ENCODE results near the gene VPS13D.
"Not testable (repeated sequence)": the region's sequence is repeated elsewhere in the genome, so short reads cannot be mapped to it uniquely, and the experiment has no call there.

Gene VPS13D

GRCh38 chr1:12380326-12381249, 150.8 kb downstream of the VPS13D start:
- DNase-seq, result no peak

- DNase-seq, result no peak
These were observed 153.2 kb downstream of the VPS13D start for GRCh38 chr1:12383001-12383400.

DNA sequence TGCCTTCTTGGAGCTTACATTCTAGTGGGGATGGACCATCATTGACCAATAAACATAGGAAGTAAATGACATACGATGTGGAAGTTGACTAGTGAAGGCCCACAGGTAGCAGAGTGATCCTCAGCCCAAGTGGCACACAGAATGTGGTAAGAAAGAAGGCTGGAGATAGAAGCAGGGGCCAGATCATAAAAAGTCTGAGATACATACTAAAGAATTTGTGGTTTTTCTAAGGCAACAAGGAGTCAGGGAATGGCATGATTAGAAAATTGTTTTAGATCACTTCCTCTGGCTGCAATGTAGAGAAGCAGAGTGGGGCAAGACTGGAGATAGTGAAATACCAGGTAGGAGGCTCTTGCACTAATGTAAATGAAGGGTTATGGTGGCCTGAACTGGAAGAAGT, 154.0 kb downstream of the VPS13D start:
- no peak for DNase-seq

- no peak for DNase-seq
These were observed 155.1 kb downstream of the VPS13D start for GRCh38 chr1:12384836-12385456.

DNA sequence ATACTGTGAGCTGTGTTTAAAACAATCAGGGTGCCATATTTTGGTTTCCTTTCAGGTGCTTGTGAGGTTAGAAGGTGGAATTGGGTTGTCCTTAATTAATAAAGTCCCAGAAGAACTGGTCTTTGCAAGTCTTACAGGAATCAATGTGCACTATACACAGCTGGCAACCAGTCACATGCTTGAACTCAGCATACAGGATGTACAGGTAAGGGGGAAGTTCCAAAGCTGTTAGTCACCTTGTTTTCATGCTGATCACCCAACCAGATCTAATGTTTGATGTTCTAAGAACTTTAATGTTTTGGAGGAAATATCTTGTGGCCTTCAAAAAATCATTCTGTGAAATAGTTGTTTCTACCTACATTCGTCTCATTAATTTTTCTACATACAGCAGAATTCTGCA, 156.3 kb downstream of the VPS13D start:
- DNase-seq, result no peak

DNA sequence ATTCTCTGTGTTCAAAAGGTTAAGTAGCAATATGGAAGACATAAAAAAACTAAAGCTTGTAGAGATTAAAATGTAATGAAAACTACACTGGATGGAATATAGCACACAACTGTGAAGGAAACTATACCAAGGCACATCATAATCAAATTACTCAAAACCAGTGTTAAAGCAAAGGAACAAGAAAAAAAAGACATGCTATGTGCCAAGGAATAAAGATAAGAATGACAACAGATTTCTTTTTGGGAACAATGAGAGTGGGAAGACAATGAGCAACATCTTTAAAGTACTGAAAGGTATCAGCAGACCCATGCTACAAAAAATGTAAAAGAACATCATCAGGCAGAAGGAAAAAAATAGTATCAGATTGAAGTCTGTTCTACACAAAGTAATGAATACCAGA, 157.8 kb downstream of the VPS13D start:
- DNase-seq, result no peak

GRCh38 chr1:12390296-12390695, 160.5 kb downstream of the VPS13D start:
- DNase-seq, result not testable (repeated sequence)

DNA sequence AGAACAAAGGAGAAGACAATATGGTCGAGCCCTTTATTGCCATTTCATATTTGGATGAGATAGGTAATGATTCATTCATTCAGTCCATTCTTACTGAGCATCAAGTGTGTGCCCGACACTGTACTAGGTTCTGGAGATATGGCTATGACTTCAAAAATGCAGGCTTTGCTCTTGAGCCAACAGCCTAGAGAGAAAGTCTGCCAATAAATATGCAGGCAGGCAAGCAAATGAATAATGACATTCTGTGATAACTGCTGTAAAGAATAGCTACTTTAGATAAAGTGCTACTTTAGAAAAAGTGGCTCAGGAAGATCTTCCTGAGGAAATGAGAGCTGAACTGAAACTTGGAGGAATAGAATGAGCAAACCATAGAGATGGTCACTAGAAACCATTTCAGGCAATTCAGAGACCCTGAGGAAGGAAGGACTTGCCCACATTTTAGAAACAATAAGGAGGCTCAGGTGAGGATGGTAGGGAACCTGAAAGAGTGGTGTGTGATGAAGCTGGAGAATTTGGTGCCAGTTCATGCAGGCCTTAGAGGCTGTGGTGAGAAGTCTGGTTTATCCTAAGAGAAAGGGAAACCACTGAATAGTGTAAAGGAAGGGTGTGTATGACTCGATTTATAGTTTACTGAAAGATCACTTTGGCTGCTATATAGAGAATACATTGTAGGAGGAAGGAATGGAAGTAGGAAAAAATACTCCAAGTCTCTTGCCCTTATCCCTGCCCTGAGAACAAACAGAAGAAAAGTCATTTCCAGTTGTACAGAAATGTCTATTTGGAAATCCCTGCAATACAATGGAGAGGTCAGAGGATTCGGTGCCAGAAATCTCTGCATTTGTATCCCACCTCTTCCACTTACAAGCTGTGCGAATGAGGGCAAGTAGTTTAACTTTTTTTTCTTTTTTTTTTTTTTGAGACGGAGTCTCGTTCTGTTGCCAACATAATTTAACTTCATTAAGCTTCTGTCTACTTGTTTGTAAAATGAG, 167.9 kb downstream of the VPS13D start:
- DNase-seq, result no peak

- no peak for DNase-seq
These were observed 168.6 kb downstream of the VPS13D start for GRCh38 chr1:12398479-12398878.

DNA sequence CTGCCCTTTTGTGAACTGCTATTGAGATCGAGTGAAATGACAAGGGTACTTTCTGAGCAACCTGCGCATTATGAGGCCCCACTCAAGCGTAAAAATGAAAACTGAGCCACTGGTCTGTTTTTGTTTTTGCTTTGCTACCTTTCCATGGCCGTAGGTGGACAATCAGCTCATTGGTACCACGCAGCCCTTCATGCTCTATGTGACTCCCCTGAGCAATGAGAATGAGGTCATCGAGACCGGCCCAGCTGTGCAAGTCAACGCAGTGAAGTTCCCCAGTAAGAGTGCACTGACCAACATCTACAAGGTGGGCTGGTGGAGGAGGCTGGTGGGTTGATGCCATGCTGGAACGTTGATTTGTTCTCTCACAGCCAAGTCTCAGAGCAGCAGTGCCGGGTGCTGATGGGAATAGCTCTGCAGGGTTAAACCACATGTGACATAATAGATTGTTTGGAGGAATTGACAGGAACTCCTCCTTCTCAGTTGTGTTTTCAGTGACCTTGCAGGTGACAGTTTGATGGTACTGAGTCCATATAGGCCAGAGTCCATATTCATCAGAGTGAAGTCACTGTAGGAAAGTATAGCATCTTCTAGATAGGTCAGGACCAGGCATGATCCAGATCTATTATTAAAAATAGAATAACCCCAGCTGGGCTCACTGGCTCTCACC, 170.3 kb downstream of the VPS13D start:
- DNase-seq, result no peak

GRCh38 chr1:12402159-12402673, 172.4 kb downstream of the VPS13D start:
- no peak for DNase-seq

GRCh38 chr1:12402842-12403241, 173.0 kb downstream of the VPS13D start:
- DNase-seq, result no peak

GRCh38 chr1:12404918-12405317, 175.1 kb downstream of the VPS13D start:
- DNase-seq, result no peak

DNA sequence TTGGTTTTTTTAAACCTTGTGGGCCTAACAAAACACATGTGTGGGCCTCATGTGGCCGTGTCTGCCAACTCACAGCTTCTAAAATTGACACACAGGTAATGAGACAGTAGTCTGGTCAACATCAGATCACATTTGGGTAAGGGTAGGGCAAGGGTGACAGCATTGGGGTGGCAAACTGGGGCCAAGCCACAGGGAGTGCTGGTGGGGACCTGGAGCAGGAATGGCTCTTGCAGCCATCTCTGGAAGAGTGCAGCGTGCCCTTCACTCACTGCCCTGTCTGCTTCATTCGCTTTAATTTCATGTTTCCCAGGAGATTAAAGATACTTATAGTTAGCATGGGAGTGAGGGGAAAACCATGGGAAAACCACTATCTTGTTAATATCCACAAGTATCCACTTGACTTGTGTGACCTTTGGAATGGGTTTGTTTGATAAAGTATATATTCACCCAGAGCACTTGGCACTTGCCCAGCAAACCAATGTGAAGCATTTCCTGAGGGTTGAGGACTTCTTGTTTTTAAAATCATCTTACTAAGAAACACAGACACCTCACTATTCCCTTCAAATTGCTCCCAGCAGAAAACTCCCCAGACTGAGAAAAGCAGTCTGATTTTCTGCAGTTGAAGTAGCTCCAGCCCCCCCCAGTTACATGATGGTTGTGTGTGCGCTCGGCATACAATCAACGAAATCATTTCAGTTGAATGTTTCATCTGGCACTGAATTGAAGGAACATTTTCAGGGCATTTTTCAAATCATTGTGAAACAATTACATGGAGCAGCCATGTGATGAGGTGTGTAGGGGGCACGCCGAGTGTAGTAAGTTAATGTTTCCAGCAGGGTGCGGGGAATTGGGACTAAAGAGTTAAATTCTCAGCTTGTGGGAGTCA, 175.7 kb downstream of the VPS13D start:
- no peak for DNase-seq

DNA sequence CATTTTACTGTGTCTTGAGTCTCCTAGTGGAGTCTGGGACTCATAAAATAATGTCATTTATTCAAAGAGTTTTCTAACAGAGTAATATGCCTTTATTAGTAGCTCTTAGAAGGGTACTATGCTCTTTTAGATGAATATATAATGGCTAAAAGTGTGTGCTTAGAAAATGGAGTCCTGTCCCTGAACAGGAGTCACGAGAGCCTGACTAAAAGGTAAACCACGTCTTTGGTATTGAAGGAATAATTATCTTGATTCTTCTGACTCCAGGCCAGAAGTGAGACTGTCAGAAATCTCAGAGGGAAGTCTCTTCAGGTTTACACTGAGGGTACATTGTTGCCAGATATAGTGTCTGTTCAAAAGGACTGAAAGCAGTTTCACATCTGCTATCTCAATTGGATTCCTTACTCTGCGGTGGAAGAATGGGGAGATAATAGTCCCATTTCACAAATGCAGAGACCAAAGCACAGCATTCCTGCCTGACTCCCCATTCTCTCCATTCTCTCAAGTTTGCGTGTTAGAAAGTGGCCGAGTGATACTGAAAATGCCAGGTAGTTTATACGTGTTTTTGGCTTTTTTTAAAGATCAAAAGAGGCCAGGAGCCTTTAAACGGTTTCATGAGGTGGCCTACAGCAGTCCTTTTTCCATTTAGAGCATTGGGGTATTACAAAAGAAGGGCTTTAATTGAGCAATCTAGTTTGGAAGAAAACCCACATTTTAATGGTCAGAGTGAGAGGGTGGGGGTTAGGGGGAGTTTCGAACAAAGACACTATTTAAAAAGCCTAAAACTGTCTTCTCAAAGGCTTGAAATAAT, 176.6 kb downstream of the VPS13D start:
- DNase-seq, result no peak

- no peak for DNase-seq
These were observed 177.5 kb downstream of the VPS13D start for GRCh38 chr1:12407050-12407961.

DNA sequence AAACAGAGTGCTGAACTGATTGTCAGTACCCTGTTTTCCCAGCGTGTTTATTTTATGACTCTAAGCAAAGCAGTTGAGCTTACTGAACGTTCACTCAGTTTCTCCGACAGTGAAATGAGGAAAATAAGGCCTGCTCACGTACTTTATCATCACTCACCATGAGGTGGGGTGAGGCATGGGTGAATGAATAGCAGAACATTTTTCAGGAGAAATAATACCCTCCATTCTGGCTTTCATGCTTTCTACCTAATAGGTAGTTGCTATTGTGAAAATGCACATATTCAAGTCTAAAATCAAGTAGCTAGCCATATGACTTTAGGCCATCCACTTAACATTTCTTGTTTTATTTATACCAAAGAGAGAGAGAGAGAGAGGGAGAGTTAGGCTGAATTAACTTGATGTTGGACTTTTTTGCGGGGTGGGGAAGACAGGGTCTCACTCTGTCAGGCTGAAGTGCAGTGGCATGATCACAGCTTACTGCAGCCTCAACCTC, 178.2 kb downstream of the VPS13D start:
- no peak for DNase-seq

DNA sequence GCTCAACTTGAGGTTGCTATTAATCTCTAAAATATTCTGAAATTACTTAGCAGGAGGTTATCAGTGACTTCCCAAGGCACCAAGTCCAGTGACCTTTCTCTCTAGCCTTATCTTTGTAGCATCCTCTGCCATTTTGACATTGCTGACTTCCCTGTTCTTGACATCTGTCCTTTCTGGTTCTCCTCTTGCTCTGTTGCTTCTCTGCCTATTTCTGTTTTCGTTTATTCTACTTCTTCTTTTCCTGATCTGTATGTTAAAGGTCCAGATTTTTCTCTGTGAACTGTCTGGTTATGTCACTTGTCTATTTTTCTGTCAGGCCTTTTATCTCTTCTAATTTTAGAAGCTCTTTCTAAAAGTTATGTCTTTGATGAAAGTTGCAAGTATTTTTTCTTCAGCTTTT, 178.8 kb downstream of the VPS13D start:
- DNase-seq, result no peak

DNA sequence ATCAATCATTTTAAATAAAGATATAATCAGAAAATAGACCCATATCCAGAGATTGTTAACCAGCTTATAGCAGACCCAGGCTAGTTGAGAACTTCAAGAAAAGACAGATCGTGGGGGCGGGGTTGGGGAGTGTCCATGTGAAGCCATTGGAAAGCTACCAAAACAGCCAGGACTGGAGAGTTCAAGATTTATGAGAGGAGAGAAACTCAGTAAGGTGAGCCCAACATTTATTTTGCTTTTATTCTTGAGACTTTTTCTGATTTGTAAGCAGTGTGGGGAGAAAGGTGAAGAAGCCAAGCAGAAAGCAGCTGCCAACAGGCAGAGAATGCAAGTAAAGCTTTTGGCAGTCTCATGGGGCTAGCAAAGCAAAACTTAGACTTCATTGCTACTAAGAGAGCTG, 179.9 kb downstream of the VPS13D start:
- no peak for DNase-seq
